GM21367 (cell line): ENCODE data around the gene NEGR1.
A peak's percentile ranks its signal among the peaks of the same experiment; 100 is the strongest.

Experiments
- ATAC-seq: cut with Tn5 transposase; IDR thresholded peaks from one replicate; pipeline ENCODE4 v1.9.1; 2021; ENCODE audit not compliant: unreplicated experiment

Gene NEGR1

GRCh38 chr1:72051538-72051937, 230.8 kb downstream of the NEGR1 start:
- no peak for ATAC-seq

DNA sequence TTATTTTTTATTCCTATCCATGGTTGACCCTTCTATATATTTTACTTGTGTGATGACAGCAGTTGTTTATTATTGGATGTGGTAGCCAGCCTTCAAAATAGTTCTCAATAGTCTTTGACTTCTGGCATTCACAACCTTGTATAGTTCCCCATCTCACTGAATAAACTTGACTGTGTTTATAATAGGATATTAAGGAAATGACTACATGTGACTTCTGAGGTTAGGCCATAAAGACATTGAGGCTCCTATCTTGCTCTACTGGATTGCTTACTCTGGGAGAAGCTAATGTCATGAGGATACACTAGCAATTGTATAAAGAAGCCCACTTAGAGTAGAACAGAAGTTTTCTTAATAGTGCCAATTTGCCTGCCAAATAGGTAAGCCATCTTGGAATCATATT, 231.8 kb downstream of the NEGR1 start:
- no peak for ATAC-seq

GRCh38 chr1:72037745-72038343, 244.5 kb downstream of the NEGR1 start:
- ATAC-seq: peak; percentile 55

DNA sequence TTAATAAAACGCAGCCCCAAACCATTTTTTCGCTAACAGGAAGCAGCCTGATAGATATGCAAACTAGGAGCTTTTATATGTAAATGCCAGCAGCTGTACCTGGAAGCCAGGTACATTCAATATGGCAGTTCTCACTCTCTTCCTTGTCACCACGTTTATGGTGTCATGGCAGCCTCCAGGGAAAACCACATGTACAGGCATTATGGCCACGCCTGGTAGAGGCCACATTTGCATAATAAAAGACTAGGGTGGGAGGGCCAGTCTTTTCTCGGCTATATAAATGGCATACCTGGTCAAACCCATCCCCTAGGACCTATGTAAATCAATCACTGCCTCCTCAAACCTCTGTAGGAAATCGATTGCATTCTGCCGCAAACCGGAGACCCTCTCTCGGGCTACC, 247.5 kb downstream of the NEGR1 start:
- no peak for ATAC-seq

GRCh38 chr1:72023063-72023930, 259.0 kb downstream of the NEGR1 start:
- ATAC-seq: no peak

- no peak for ATAC-seq
These were observed 263.8 kb downstream of the NEGR1 start for GRCh38 chr1:72018562-72018961.

- ATAC-seq: no peak
These were observed 267.3 kb downstream of the NEGR1 start for GRCh38 chr1:72015006-72015405.

GRCh38 chr1:72013161-72013560, 269.2 kb downstream of the NEGR1 start:
- ATAC-seq: no peak

DNA sequence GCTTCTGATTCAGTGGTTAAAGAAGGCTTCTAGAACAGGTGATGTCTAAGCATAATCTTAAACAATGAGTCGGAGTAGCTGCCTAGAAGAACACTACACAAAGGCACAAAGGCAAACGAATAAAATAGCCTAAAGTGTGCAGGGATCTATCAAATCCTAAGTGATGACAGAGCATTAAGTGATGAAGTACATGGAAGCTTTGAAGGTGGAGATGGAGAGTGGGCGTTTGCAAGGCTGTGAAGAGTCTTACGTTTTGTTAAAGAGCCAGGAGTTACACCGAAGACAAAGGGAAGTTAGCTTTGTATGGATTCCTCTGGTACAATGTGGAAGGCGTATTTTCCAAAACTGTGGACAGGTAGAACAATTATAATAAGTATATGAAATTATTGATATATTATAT, 270.6 kb downstream of the NEGR1 start:
- ATAC-seq: no peak

DNA sequence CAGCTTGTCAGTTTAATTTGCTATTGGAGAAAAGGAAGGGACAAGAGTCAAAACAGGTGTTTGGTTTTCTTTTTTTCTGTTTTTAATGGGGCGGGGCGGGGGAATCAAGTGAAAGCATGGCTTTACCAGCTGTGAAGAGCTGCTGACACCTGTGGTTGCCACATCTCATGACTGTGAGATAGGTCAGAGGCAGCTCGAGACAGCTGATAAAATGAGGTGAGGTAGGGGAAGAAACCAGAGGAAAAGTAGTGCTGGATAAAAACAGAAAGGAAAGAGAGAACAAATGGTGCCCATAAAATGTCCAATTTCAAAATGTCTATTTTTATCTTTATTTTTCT, 272.3 kb downstream of the NEGR1 start:
- no peak for ATAC-seq

DNA sequence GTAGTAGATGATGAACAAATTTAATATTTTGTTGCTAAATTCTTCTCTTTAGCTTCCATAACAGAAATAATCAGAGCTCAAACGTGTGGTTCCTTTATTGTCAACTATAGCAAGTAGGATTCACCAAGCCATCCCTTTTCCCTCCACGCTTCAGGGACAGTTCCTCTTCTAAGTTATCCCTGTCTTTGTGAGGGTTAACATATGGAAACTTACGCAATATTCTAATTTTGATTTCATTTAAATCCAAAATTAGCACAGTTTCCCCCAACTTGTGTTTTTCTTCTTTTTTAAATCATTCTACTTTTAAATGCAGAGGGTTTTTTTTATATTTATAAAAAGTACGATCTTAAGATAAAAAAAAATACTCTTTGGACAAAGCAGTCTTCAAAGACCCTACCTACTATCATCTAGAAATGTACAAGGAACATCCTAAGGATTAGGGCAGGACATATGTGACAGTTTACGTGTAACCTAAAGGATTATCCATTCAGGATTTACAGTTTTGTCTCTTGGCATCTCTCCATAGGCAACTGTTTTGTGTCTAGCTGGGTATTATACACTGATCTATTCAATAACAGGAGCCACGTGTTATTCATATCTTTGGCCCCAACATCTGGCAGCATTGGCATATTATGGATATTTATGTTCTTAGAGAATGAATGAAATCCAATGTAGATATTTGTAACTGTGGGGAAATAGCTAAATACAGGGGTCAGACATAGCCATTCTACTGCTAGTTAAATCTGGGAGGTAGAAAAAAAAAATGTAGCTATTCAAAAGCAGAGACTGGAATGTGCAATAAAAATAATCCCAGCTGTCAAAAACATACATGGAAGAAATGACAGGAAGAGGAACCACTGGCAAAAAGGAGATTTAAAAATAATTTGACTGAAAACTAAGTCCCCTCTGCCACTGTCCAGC, 272.9 kb downstream of the NEGR1 start:
- ATAC-seq: no peak

- no peak for ATAC-seq
These were observed 275.0 kb downstream of the NEGR1 start for GRCh38 chr1:72007312-72007711.

DNA sequence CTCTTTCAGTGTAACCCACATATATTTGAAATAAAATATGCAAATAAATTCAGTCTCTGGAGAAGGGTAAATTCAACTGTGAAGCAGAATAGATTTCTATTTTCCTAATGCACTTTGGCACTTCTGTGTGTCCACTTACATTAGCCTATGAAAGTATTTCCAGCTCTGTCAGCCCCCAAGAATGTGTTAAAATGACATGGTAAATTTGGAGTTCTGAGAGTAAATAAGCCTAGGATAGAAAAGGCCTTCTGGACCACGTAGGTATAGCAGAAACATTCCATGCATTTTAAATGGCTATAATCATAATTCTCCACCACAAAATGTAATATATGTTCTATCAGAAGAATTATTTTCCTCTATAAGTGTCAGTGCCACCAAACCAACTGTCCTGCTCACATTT, 276.2 kb downstream of the NEGR1 start:
- ATAC-seq: no peak

- no peak for ATAC-seq
These were observed 279.2 kb downstream of the NEGR1 start for GRCh38 chr1:72003092-72003491.

- no peak for ATAC-seq
These were observed 281.5 kb downstream of the NEGR1 start for GRCh38 chr1:72000809-72001208.

GRCh38 chr1:71994646-71995045, 287.7 kb downstream of the NEGR1 start:
- no peak for ATAC-seq

DNA sequence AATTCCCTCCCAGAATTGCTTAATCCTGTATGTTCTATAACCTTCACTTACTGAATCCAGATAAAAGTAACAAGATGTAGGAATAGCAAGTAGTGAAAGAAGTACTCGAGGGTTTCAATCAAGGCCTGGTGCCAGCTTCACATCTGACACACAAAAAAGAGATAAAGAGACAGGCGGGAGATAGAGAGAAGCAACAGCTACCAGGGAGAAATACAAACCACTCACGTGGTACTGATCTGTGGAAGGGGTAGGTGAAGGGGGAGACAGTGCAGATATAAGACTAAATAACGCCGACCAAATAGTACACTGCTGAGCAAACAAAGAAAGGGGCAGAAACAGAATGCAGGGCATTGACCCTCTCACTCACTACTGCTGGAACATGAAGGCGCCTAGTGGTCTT, 295.2 kb downstream of the NEGR1 start:
- ATAC-seq: no peak

DNA sequence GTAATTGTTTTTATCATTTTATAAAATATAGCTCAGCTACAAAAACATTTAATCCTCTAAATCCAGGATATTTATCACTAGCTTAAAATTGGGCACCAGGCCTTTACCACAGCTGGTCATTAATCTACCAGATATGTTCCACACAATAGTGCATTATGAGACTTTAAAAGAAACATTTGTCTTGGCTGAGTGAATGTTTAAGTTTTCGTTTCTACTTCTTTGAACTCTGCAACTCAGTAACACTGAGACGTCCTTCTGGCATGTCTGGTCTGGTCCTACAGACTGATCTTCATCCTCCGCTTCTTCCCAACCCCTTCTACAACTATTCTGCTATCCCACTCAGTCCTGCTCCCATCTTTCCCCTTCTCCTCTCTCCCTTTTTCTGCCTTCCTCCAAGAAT, 296.2 kb downstream of the NEGR1 start:
- no peak for ATAC-seq

DNA sequence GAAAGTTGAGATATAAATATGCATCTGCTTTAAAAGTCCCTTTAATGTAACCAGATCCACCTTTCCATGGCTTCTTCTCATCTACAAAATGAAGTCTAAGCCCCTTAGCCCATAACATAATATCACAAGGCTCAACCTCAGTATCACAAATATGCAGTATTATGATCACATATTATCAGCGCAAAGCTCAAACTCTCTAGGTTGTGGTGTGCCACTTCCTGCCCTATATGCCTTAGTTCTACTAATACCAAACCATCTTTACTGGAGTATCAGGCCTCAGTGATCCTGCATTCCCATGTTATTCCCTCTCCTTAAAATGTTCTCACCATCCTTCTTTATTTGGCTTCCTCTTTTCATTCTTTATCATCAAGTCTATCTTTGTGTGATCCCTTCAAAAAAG, 301.8 kb downstream of the NEGR1 start:
- no peak for ATAC-seq

DNA sequence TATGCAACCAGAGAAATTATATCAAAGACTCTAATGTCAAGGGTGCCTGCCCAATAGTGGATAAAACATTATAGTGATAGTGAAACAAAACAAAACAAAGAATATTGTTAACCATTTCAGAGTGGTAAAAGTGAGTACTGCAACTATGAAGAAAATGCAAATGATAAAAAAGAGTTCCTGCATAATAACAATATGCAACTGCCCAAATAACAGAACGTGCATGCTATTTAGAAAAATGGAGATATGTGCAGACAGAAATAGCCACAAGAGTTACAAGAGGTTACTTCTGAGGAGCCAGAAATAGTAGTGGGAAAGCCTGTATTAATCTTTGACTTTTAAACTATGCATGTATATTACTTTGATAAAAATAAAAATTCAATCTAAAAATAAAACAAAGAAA, 302.5 kb downstream of the NEGR1 start:
- ATAC-seq: no peak

GRCh38 chr1:71967670-71968069, 314.7 kb downstream of the NEGR1 start:
- ATAC-seq: peak; percentile 80

DNA sequence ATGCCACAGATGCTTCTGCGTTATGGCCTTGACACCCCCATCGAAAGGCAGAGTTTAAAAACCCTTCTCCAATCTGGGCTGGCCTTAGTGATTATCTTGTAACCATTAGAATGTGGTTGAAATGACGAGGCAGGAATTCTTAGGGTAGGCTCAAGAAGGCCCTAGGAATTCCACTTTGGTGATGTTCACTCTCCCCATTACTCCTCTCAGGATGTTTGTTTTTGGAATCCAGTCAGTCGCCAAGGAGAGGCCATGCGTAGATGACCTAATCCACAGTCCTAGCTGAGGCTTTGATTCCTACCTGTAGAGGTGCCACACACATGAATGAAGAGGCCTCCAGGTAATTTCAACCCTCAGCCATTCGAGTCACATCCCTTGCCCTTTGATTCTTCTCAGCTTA, 318.2 kb downstream of the NEGR1 start:
- no peak for ATAC-seq
